Measurements from ENCODE around the gene MAGEF1. TPM values are rescaled to one million over a fixed set of nuclear protein-coding genes. Genes with fewer than 3 reads are reported as not detected.

Gene MAGEF1
- total RNA-seq, 1 donor from 2014 or later, result 47.5 TPM

DNA sequence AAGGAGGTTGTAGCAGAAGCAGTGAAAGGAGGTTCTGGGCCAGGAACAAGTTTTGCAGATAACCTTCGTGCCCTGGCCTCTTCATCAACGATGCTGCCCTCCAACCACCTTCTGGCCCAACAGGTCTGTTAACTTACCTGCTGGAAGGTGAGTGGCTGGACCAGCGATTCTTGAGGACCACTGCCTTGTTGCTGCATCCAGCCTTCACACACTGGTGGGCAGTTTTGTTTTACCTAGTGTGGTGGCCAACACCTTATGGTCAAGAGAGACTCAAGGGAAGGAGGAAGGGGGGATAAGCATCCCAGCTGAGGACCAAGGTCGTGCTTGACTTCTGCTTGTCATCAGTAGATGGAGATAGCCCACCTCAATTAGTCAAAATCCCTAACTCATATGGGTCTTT is 7.8 kb upstream of the MAGEF1 start:
- TF ChIP-seq, protein P1, sequence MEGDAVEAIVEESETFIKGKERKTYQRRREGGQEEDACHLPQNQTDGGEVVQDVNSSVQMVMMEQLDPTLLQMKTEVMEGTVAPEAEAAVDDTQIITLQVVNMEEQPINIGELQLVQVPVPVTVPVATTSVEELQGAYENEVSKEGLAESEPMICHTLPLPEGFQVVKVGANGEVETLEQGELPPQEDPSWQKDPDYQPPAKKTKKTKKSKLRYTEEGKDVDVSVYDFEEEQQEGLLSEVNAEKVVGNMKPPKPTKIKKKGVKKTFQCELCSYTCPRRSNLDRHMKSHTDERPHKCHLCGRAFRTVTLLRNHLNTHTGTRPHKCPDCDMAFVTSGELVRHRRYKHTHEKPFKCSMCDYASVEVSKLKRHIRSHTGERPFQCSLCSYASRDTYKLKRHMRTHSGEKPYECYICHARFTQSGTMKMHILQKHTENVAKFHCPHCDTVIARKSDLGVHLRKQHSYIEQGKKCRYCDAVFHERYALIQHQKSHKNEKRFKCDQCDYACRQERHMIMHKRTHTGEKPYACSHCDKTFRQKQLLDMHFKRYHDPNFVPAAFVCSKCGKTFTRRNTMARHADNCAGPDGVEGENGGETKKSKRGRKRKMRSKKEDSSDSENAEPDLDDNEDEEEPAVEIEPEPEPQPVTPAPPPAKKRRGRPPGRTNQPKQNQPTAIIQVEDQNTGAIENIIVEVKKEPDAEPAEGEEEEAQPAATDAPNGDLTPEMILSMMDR (IDR thresholded peaks at IDR 0.05), result no peak
- Mint-ChIP-seq H3K9me3 (ENCODE audit: unreplicated experiment) (no peaks in the 10 kb centered on the region), H3K27ac (ENCODE audit: unreplicated experiment) (no peak overlapping the region), H3K4me3 (ENCODE audit: unreplicated experiment) (no peak overlapping the region), H3K36me3 (ENCODE audit: unreplicated experiment) (peaks cover 1% of the 10 kb centered on the region), H3K4me1 (ENCODE audit: unreplicated experiment) (peaks cover 18% of the 10 kb centered on the region), H3K27me3 (ENCODE audit: unreplicated experiment) (no peaks in the 10 kb centered on the region)
- DNase-seq (ENCODE audit: extremely low spot score, unreplicated experiment), result no peak

DNA sequence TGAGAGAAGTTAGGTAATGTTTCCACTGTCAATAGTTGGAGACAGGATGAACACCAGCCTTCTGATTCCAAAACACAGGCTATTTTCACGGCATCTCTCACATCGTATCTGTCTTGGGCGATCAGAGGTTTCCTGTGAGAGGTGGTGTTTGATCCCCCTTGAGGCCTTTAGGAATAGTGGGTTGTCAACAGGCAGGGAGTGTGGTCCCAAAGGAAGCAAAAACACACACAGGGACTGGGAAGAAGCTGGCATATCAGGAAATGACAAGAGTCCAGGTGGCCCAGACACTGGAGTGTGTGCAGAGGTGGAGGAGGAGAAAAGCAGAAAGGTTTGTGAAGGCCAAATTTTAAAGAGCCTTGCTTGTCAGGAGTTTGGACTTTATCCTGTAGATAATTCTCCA is 6.6 kb upstream of the MAGEF1 start:
- TF ChIP-seq, protein P1 (IDR thresholded peaks at IDR 0.05), result no peak
- H3K4me3 Mint-ChIP-seq (ENCODE audit: unreplicated experiment), result no peak overlapping the region
- DNase-seq (ENCODE audit: extremely low spot score, unreplicated experiment), result peak; percentile 34
- no peaks in the 10 kb centered on the region for H3K27me3 Mint-ChIP-seq (ENCODE audit: unreplicated experiment)
- H3K27ac Mint-ChIP-seq (ENCODE audit: unreplicated experiment), result no peak overlapping the region
- no peaks in the 10 kb centered on the region for H3K9me3 Mint-ChIP-seq (ENCODE audit: unreplicated experiment)
- peaks cover 18% of the 10 kb centered on the region for H3K4me1 Mint-ChIP-seq (ENCODE audit: unreplicated experiment)
- peaks cover 1% of the 10 kb centered on the region for H3K36me3 Mint-ChIP-seq (ENCODE audit: unreplicated experiment)

DNA sequence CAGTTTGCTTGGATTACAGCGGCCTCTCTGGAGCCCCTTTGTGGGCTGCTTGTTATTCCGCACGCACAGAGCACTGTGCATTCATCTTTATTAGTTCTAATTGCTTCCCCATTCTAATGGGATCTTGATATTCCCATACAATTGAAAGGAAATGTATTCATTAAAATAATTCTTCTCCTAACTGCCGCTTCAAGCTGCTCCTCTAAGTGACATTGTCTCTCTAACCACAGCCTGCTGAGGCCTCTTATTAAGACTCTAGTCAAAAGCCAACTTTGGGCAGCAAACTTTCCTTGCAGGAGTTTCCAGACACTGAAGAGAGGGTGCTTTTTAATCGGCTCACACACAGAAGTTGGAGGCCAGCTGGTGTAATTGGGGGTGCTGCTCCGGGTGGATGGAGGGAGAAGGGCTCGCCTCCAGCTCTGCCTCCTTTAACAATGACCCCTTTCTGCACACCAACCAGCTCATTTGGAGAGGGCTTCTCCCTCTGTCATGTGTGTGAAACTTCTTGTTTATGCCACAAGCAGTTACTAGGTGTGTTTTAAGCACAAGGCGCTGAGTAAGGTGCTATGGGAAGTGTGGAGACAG is 5.6 kb upstream of the MAGEF1 start:
- H3K27ac Mint-ChIP-seq (ENCODE audit: unreplicated experiment), result no peak overlapping the region
- H3K36me3 Mint-ChIP-seq (ENCODE audit: unreplicated experiment), result peaks cover 1% of the 10 kb centered on the region
- H3K4me1 Mint-ChIP-seq (ENCODE audit: unreplicated experiment), result peaks cover 22% of the 10 kb centered on the region
- TF ChIP-seq, protein P1 (IDR thresholded peaks at IDR 0.05), result peak; percentile 17
- no peaks in the 10 kb centered on the region for H3K9me3 Mint-ChIP-seq (ENCODE audit: unreplicated experiment)
- H3K4me3 Mint-ChIP-seq (ENCODE audit: unreplicated experiment), result no peak overlapping the region
- peak; percentile 32 for DNase-seq (ENCODE audit: extremely low spot score, unreplicated experiment)
- no peaks in the 10 kb centered on the region for H3K27me3 Mint-ChIP-seq (ENCODE audit: unreplicated experiment)

DNA sequence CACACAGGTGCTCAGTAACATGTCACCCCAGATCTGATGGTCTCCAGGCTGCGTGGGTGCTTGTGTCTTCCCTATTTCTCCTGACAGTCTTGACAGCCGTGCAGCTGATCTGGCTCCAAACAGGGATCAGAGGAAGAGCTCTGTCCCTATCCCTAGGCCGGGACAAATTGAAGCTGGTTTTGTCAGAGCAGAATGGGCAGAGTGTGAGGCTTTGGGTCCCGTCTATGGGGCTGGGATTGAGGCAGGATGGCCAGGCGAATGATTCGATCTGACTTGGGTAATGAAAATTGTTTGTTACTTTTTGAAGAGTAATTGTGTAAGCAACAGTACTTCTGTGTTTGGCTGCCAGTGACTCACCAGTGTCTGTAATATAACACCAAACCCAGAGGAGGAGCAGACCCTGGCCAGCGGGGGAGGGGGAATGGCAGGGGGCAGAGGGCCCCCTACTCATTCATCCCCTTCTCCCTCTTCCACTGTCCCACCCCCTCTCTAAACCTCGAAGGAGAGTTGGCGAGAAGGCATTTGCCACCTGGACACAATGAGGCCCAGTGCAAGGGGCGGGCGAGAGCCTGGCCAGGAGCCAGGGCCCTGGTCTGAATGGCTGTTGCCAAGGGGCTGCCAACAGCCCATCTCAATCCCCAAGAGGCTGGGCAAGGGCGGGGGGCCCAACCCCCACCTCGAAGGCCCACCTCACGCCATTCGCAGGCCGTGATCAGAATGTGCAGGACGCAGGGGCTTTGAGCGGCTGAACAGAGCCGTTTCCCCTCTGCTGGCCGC is 4.9 kb upstream of the MAGEF1 start:
- H3K4me3 Mint-ChIP-seq (ENCODE audit: unreplicated experiment), result no peak overlapping the region
- H3K27me3 Mint-ChIP-seq (ENCODE audit: unreplicated experiment), result no peaks in the 10 kb centered on the region
- H3K9me3 Mint-ChIP-seq (ENCODE audit: unreplicated experiment), result no peaks in the 10 kb centered on the region
- peak; percentile 80 for DNase-seq (ENCODE audit: extremely low spot score, unreplicated experiment)
- TF ChIP-seq, protein P1 (IDR thresholded peaks at IDR 0.05), result no peak
- peaks cover 1% of the 10 kb centered on the region for H3K36me3 Mint-ChIP-seq (ENCODE audit: unreplicated experiment)
- H3K27ac Mint-ChIP-seq (ENCODE audit: unreplicated experiment), result peak overlapping the region; percentile 71
- H3K4me1 Mint-ChIP-seq (ENCODE audit: unreplicated experiment), result peaks cover 28% of the 10 kb centered on the region

DNA sequence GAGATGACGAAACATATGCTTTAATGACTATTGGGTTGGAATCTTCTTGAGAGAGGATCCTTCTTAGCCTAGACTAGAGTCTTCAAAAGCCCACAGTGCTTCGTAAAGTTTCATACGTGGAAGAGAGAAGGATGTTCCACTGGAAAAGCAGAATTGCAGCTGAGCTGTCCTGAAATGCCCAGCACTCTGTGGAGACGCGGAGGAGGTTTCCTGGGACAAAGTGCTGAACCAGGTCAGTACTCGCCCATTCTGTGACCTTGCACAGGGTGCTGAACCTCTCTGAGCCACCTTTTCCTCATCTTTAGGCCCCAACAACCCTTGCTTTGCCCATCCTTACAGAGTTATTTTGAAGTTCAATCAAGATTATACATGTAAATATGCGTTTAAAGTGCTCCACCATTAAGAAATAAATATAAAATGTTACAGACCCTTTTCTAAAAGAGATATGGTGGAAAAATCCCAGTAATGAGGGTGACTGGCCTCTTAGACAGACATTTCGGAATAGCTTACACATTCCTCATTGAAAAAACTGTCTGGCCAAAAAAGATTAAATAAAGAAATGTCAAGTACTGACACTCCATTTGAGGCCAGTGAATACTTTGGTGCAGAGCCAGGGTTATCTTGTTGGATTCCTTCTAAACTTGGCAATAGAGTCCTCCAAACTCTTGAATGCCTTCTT is 4.2 kb upstream of the MAGEF1 start:
- TF ChIP-seq, protein P1 (IDR thresholded peaks at IDR 0.05), result no peak
- H3K4me1 Mint-ChIP-seq (ENCODE audit: unreplicated experiment), result peaks cover 31% of the 10 kb centered on the region
- peak overlapping the region; percentile 71 for H3K27ac Mint-ChIP-seq (ENCODE audit: unreplicated experiment)
- H3K9me3 Mint-ChIP-seq (ENCODE audit: unreplicated experiment), result no peaks in the 10 kb centered on the region
- no peaks in the 10 kb centered on the region for H3K27me3 Mint-ChIP-seq (ENCODE audit: unreplicated experiment)
- H3K36me3 Mint-ChIP-seq (ENCODE audit: unreplicated experiment), result no peaks in the 10 kb centered on the region
- H3K4me3 Mint-ChIP-seq (ENCODE audit: unreplicated experiment), result no peak overlapping the region
- DNase-seq (ENCODE audit: extremely low spot score, unreplicated experiment), result peak; percentile 34

All from osteocyte (in vitro differentiated cells).